ENCODE results near the gene CYBA.

Gene CYBA

DNA sequence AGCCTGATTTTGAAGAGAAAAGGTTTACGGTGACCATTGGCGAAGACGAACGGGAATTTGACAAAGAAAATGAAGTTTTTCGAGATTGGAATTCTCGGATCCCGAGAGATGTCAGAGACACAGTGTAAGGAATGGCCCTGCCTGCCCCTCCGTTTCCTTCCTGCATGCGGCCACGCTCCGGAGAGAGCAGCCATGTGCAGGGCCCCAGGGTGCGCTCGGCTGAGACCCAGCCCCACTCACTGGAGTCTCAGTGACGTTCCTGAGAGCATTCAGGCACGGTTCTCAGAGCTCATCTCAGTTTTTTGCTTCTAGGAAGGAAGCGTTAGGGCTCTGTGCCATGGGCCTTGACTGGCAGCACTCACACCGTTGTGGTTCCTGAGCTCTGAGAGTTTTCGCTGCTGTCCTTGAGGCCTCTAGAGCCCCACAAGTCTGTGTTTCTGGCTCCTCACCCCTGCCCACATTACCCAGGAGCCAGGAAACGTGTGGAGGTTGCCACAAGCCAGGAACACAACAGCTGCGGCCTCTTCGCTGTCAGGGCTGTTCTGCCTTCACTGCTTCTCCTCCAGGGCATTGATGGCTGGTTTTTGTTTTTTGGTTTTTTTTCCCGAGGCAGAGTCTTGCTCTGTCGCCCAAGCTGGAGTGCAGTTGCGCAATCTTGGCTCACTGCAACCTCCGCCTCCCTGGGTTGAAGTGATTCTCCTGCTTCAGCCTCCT, 50.9 kb downstream of the CYBA start:
- DNase-seq (ENCODE audit: low spot score) = no peak
- TF ChIP-seq, protein P1, sequence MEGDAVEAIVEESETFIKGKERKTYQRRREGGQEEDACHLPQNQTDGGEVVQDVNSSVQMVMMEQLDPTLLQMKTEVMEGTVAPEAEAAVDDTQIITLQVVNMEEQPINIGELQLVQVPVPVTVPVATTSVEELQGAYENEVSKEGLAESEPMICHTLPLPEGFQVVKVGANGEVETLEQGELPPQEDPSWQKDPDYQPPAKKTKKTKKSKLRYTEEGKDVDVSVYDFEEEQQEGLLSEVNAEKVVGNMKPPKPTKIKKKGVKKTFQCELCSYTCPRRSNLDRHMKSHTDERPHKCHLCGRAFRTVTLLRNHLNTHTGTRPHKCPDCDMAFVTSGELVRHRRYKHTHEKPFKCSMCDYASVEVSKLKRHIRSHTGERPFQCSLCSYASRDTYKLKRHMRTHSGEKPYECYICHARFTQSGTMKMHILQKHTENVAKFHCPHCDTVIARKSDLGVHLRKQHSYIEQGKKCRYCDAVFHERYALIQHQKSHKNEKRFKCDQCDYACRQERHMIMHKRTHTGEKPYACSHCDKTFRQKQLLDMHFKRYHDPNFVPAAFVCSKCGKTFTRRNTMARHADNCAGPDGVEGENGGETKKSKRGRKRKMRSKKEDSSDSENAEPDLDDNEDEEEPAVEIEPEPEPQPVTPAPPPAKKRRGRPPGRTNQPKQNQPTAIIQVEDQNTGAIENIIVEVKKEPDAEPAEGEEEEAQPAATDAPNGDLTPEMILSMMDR (IDR thresholded peaks at IDR 0.05; ENCODE audit: extremely low read depth, insufficient read depth, missing control alignments) = no peak
- in situ Hi-C loops (cut with MboI; ENCODE audit: low pct_unique_long_range_greater_than_20kb, low sequenced_read_pairs, unreplicated experiment) = no loop called here

DNA sequence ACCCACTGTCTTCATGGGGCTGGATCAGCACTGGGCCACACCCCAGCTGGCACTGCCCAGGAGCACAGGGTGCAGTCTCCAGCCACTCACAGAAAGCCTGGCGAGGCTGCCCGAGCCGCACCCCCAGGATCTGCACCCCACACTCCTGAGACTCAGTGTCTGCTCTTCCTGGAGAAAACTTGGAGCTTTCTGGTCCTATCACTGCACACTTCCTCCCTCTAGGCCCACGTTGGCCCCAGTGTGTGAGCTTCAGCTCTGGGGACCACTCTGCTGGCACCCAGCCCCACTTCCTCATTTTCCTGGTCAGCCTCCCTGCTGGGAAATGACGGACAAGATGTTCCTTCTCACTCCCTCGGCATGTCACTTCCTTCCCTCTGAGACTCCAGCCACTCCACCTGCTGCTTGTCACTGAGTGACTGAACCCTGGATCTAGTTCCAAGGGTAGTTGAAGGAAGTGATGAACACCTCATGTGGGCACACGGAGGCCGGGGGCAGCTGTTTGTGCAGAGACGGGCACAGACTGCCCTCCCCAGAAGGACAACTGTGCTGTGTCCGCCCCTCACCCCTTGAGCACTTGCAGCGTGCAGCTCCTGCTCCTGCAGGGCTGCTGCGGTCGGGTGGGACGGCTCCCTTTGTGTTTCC, 51.6 kb downstream of the CYBA start:
- in situ Hi-C loops (cut with MboI; ENCODE audit: low pct_unique_long_range_greater_than_20kb, low sequenced_read_pairs, unreplicated experiment) = no loop called here

DNA sequence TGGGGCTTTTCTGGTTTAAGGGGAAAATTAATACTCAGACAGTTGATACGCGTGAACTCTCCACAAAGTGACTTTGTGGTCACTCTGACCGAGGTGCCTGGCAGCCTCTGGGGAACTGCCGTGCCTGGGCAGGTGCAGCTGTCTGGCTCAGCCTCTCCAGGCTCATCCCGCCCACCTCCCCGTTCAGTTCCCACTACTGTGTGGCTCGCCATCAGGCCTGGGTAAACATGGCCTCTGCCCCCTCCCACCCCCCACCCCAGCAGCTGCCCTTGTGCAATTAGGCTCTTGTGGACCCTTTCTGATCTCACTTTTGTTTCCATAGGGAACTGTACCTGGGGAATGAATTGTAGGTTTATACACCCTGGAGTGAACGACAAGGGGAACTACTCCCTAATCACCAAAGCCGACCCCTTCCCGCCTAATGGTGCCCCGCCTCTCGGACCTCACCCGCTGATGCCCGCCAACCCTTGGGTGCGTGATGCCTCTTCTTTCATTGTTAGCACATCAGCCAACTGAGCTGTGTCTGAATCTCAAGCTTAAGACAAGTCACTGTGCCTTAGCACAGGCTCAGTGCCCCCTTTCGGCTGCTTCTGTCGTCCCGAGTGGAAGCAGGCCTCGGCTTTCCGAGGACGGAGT, 52.9 kb downstream of the CYBA start:
- in situ Hi-C loops (cut with MboI; ENCODE audit: low pct_unique_long_range_greater_than_20kb, low sequenced_read_pairs, unreplicated experiment) = no loop called here
- DNase-seq (ENCODE audit: low spot score) = no peak
- TF ChIP-seq, protein P1 (IDR thresholded peaks at IDR 0.05; ENCODE audit: extremely low read depth, insufficient read depth, missing control alignments) = no peak

More for the DNA sequence above, 51.6 kb downstream of the CYBA start:
- no peak for DNase-seq (ENCODE audit: low spot score)
- TF ChIP-seq, protein P1 (IDR thresholded peaks at IDR 0.05; ENCODE audit: extremely low read depth, insufficient read depth, missing control alignments) = no peak

DNA sequence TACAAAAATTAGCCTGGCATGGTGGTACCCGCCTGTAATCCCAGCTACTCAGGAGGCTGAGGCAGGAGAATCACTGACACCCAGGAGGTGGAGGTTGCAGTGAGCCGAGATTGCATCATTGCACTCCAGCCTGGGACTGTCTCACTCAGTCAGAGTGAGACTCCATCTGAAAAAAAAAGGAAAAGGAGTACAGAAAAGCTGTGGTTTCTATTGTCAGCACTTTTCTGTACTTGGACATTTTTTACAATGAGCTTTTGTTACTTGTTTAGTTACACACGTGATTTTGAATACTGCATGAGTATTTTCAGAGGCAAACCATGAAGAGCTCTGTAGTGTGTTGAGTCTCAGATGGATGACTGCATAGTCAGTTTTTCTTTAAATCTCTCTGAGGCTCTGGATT, 54.4 kb downstream of the CYBA start:
- in situ Hi-C loops (cut with MboI; ENCODE audit: low pct_unique_long_range_greater_than_20kb, low sequenced_read_pairs, unreplicated experiment) = no loop called here
- TF ChIP-seq, protein P1 (IDR thresholded peaks at IDR 0.05; ENCODE audit: extremely low read depth, insufficient read depth, missing control alignments) = no peak
- no peak for DNase-seq (ENCODE audit: low spot score)

DNA sequence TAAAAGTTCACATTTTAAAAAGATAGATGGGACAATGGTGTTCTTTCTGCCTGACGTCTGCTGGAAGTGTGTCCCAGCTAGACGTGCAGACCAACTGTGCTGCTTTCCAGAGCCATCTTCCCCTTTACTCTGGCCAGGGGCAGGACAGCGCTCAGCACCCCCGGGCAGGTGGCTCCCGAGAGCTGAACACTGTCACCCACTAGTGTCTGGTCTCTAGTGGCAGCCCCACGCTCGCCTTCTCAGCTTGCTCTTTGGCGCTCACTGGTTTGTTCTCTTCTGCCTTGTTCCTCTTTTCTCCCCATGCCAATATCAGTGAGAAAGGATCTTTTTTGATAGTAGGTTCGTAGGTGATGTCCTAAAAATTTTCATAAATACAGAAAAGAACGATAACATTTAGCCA, 54.9 kb downstream of the CYBA start:
- DNase-seq (ENCODE audit: low spot score) = no peak
- in situ Hi-C loops (cut with MboI; ENCODE audit: low pct_unique_long_range_greater_than_20kb, low sequenced_read_pairs, unreplicated experiment) = no loop called here

DNA sequence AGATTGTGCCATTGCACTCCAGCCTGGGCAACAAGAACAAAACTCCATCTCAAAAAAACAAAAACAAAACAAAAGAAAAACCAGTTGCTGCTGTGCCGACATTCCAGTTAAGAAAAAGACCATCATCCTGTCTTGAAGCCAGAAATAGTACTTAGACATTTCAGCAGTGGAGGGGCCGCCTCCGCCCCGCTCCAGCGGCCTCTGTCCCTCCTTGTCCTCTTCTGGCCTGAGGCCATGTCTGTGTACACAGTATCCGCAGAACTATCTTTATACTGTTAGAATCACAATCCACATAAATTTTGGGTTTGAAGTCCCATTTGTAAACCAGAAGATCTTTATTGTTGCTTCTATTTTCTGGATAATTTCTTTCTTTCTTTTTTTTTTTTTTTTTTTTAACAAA, 55.8 kb downstream of the CYBA start:
- TF ChIP-seq, protein P1 (IDR thresholded peaks at IDR 0.05; ENCODE audit: extremely low read depth, insufficient read depth, missing control alignments) = no peak
- in situ Hi-C loops (cut with MboI; ENCODE audit: low pct_unique_long_range_greater_than_20kb, low sequenced_read_pairs, unreplicated experiment) = no loop called here
- no peak for DNase-seq (ENCODE audit: low spot score)

More for the DNA sequence above, 54.9 kb downstream of the CYBA start:
- TF ChIP-seq, protein P1 (IDR thresholded peaks at IDR 0.05; ENCODE audit: extremely low read depth, insufficient read depth, missing control alignments) = no peak

Data from GM13977 (cell line).